HG03520 (cell line): ENCODE results near the gene POMC.
"Not testable (repeated sequence)": the region's sequence is repeated elsewhere in the genome, so short reads cannot be mapped to it uniquely, and the experiment has no call there.

Experiments used
- ATAC-seq: cut with Tn5 transposase; IDR thresholded peaks from one replicate; pipeline ENCODE4 v1.9.1; 2021; ENCODE audit warnings: mild to moderate bottlenecking, moderate library complexity; ENCODE audit not compliant: unreplicated experiment

The POMC gene

GRCh38 chr2:25168256-25169072 is at the start of gene POMC:
Gene POMC (minus strand): TSS chr2:25168580. CDS start chr2:25164772, 3,808 bp downstream.
- ATAC-seq = no peak

GRCh38 chr2:25218100-25218499 is 49.7 kb upstream of the POMC start:
- ATAC-seq = no peak

- ATAC-seq = peak; percentile 64
These were observed 47.7 kb upstream of the POMC start for GRCh38 chr2:25215948-25216679.

DNA sequence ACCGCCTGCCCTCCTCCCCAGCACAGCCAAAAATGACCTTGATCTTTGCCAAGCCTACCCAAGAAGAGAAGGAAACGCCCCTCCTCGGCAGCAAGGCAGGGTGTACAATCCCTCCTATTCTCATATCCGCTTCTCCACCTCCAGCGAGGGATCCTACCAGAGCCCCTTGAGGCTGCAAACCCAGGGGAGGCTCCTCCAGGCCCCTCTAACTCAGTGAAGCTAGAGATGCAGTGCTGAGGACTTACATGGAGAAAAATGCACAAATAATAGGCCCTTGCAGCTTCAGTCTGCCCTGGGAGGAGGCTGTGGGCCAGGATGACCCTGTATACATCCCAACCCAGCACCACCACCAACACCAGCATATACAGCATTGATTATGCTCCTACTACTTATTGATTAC is 46.9 kb upstream of the POMC start:
- ATAC-seq = no peak

- ATAC-seq = no peak
These were observed 44.8 kb upstream of the POMC start for GRCh38 chr2:25213229-25213628.

- ATAC-seq = not testable (repeated sequence)
These were observed 42.5 kb upstream of the POMC start for GRCh38 chr2:25210923-25211322.

- ATAC-seq = no peak
These were observed 38.7 kb upstream of the POMC start for GRCh38 chr2:25207078-25207545.

DNA sequence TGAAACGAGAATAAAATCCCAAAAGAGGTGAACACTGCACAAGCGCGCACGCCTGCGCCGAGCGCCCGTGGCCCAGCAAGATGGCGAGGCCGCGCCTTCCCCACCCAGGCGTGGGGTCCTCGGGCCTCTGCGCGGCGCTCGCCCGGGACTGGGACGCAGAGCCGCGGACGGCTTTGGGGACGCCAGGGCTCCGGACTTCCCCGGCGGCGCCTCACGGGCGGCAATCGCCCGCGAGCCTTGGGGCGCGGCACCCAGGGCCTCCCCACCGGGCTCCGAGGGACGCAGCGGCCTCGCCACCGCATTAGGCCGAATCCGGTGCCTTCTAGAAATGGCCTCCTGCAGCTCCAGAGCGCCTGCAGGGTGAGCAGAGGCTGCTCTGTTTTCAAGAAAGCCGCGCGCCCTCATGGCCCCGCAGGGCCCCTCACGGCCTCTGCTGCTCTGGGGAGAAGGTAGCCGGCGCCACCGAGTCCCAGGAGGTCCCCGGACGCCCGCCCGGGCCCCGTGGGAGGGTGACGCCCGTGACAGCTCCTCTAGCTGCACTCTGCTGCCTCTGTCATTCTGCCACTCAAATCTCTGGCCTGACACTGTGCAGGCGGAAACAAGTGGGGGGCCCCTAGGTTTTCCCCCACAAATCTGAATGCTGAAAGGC is 35.9 kb upstream of the POMC start:
- no peak for ATAC-seq

GRCh38 chr2:25202275-25202674 is 33.9 kb upstream of the POMC start:
- ATAC-seq = no peak

DNA sequence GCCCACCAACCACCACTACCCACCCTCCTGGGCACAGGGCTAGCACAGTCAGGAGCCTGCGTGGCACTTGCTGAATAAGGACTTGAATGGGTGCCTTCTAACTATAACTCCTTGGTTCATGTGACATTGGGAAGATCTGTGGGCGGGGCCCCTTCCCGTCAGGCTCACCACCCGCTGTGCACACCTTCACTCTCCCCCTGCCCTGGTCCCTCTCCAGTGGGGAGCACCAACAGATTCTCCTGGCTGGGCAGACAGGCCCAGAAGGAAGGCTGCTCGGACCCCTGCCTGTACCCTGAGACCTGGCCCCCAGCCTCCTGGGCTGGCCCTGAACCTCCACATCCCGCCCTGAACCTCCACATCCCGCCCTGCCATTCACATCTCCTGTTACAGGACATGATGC is 33.4 kb upstream of the POMC start:
- no peak for ATAC-seq

- ATAC-seq = no peak
These were observed 32.9 kb upstream of the POMC start for GRCh38 chr2:25201265-25201664.

DNA sequence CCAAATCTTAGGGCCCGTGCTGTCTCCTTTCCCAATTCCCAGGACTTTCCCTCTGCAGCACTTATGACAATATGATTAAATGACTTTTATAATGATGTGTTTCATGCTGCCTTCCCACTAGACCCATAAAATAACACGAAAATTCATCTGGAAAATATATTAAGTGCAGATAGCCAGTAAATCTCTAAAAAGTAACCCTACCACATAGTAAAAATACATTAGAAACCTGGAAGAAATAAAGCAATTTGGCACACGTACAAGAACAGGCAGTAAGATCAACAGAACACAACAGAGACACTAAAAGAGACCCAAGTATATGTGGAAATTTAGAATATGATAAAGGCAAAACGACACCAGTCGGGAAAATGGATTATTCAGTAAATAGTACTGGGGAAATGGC is 30.2 kb upstream of the POMC start:
- no peak for ATAC-seq

- ATAC-seq = no peak
These were observed 29.8 kb upstream of the POMC start for GRCh38 chr2:25198209-25198525.

DNA sequence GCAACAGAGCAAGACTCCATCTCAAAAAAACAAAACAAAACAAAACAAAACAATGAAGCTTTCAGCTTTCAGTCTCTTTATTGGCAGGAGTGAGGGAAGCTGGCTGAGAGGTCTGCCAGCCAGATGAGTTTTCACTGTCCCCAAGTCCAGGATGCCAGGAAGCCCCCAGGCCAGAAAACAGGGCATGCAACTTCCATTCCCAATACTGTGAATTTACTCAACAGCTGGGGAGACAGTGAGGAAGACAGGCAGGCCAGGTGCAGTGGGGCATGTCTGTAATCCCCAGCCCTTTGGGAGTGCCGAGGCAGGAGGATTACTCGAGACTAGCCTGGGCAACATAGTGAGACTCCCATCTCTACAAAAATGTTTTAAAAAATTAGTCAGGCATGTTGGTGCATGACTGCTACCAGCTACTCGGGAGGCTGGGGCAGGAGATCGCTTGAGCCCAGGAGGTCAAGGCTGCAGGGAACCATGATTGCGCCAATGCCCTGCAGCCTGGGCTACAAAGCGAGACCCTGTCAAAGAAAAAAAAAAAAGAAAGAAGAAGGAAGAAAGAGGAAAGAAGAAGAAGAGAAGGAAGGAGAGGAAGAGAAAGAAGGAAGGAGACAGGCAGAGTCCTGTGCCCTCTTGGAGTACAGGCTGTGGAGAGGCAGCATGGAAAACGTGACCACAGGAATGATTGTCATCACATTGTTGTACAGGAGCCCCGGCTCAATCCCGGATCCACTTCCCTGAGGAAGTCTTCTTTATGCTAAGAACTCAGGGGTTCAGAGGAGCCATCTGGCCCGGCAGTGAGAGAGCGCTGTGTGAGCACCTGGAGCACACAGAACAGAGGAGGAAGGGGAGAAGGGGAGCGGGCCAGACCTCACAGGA is 29.2 kb upstream of the POMC start:
- no peak for ATAC-seq

DNA sequence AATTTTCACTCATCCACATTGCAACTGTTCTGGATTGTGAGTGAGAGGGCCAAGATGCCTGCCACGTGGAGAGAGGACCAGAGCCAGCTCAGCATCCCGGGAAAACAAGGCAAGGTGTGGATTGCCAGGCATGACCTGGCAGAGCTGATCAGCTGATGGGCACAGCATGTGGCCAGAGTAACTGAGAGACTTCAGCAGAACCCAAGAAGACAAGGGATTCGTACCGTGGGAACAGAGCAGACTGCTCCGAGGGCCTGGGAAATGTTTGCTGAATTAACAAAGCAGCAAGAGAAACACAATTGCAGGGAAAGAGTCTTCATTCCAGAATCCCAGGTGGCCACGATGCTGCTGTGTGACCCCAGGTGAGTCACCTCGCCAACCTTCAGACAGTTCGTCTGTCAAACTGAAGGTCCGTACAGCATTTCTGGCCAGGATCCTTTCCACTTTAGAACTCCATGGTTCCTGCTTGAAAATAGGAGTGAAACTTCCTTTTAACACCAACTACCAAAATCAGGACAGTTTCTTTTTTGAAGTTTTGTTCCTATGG is 26.3 kb upstream of the POMC start:
- no peak for ATAC-seq

DNA sequence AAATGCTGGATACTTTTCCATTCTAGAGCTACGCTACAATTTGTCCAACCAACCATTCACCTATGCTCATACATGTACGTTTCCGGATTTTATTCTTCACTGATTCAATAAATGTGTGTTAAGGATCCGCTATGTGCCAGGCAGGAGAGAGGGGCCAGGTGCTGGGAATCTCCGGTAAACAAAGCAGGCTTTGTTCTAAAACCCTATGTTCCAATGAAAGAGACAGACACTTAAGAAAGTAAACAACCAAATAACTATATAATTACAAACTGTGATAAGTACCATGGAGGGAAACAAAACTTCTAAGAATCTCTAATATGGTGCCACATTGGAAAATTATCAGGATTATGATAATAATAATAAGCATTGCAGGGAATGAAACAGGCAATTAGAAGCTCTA is 22.2 kb upstream of the POMC start:
- no peak for ATAC-seq

- no peak for ATAC-seq
These were observed 20.0 kb upstream of the POMC start for GRCh38 chr2:25188405-25188804.

DNA sequence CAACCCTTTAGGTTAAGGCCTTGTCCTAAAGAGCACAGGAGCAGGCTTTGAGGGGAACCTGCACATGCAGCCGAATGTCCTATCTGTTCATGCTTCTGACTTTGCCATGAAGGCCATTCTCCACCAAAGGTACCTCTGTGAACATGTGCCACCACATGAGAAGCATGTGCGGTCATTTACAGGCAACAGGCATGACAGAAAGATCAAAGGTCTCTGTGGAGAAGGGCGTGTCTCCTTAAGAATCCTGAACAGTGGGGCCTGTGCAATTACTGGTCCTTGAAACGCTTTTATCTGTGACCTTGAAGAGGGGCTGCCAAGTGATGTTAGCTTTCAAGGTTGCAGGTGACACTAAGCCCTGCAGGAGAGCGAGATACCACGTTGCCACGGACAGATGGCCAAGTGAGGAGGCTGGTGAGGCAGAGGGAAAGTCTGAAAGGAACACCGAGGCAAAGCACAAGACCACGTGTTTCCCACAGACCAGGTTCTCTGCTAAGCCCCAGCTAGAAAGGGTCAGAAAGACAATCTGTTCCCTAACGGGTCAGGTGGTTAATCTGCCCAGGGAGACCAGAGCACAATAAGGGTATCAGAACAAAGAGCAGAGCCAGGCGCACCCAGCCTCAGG is 19.5 kb upstream of the POMC start:
- ATAC-seq = no peak

- no peak for ATAC-seq
These were observed 15.9 kb upstream of the POMC start for GRCh38 chr2:25184254-25184653.

DNA sequence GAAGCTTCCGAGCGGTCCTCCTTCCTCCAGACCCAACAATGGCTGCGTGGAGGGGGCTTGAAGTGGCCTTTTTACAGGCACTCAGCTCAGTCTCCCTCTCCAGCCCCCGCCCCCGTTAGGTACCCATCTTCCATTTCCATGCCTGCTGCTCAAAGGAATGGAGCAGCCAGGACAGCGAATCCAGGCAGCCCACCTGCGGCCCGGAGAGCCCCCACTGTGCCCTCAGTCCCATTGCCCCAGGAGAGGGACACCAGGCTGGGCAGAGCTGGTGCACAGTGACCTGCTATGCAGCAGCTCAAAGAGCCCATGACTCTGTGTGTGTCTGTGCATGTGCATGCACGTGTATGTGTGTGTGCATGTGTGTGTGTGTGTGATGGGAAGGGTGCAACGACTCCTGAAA is 10.6 kb upstream of the POMC start:
- ATAC-seq = no peak
